ENCODE results near the gene NANOS1. TPM values are rescaled to one million over a fixed set of nuclear protein-coding genes. Genes with fewer than 3 reads are reported as not detected.

NANOS1 gene
- total and polyA plus RNA-seq, 2 experiments from 2014 or later, result under 0.01 to 0.15 TPM

- Histone ChIP-seq H3K4me2 (ENCODE audit: unreplicated experiment) (no peak overlapping the region), H3K27ac (no peak overlapping the region), H3K27me3 (replicated peaks; ENCODE audit: insufficient read depth) (no peaks in the 10 kb centered on the region), H4K20me1 (ENCODE audit: insufficient read depth) (peaks cover 13% of the 10 kb centered on the region; the same call in 1 of the 2 replicates), H3K4me3 (no peak overlapping the region), H3K9me3 (ENCODE audit: low read depth) (no peaks in the 10 kb centered on the region), H2AFZ (no peak overlapping the region), H3K36me3 (ENCODE audit: low read depth) (peaks cover 88% of the 10 kb centered on the region), H3K4me1 (ENCODE audit: insufficient read depth) (no peaks in the 10 kb centered on the region), H3K79me2 (ENCODE audit: insufficient read depth) (peaks cover 100% of the 10 kb centered on the region), H3F3A (ENCODE audit: insufficient read depth) (peaks cover 56% of the 10 kb centered on the region), H3K9ac (no peak overlapping the region), H3K9me2 (ENCODE audit: insufficient read depth) (no peaks in the 10 kb centered on the region)
- DNase-seq, result no peak
- 80 to 82% methylated on average over 11 of the region's 11 CpGs for WGBS, 2 experiments (ENCODE audit: low coverage in 1 of 2, low lambda C conversion rate in 2 of 2, missing lambda C conversion rate in 2 of 2)
- in situ Hi-C loops (cut with MboI), result no loop called here
- no peak for TF ChIP-seq EZH2 (IDR thresholded peaks at IDR 0.05; ENCODE audit: insufficient read depth, poor library complexity, severe bottlenecking)
- TF ChIP-seq EZH2phosphoT487 (IDR thresholded peaks at IDR 0.05; ENCODE audit: insufficient read depth, low read depth), result no peak
Measured at GRCh38 chr10:119058010-119058409, 28.5 kb downstream of the NANOS1 start.

DNA sequence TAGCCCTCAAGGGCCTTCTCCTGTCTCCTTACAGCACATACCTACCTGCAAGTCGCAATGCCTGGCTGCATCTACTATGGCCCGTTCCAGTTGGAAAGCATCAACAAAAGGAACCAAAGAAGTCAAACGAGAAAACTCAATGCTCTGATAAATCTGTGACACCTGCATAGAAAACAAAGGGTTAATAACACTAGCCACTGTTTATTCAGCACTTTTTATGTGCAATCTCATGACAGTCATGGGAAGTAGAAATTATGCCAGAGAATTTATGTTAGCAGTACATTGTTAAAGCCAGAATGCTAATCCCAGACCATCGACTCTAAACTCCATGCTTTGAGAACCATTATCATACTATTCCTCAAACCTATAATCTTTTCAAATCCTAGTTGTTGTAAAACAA, 30.0 kb downstream of the NANOS1 start:
- no peak overlapping the region for H2AFZ ChIP-seq
- H3F3A ChIP-seq (ENCODE audit: insufficient read depth), result peaks cover 67% of the 10 kb centered on the region
- 97% methylated on average over 4 of the region's 4 CpGs for WGBS, 2 experiments (ENCODE audit: low coverage in 1 of 2, low lambda C conversion rate in 2 of 2, missing lambda C conversion rate in 2 of 2)
- H3K9me2 ChIP-seq (ENCODE audit: insufficient read depth), result no peaks in the 10 kb centered on the region
- TF ChIP-seq EZH2phosphoT487 (IDR thresholded peaks at IDR 0.05; ENCODE audit: insufficient read depth, low read depth), result no peak
- TF ChIP-seq EZH2 (IDR thresholded peaks at IDR 0.05; ENCODE audit: insufficient read depth, poor library complexity, severe bottlenecking), result no peak
- H3K4me1 ChIP-seq (ENCODE audit: insufficient read depth), result no peaks in the 10 kb centered on the region
- no peaks in the 10 kb centered on the region for H3K9me3 ChIP-seq (ENCODE audit: low read depth)
- no peaks in the 10 kb centered on the region for H3K27me3 ChIP-seq (replicated peaks; ENCODE audit: insufficient read depth)
- peaks cover 94% of the 10 kb centered on the region for H3K36me3 ChIP-seq (ENCODE audit: low read depth)
- no peak overlapping the region for H3K4me3 ChIP-seq
- H3K27ac ChIP-seq, result no peak overlapping the region
- in situ Hi-C loops (cut with MboI), result no loop called here
- no peak for DNase-seq
- H3K79me2 ChIP-seq (ENCODE audit: insufficient read depth), result peaks cover 100% of the 10 kb centered on the region
- H3K4me2 ChIP-seq (ENCODE audit: unreplicated experiment), result no peak overlapping the region
- no peak overlapping the region for H3K9ac ChIP-seq
- H4K20me1 ChIP-seq (ENCODE audit: insufficient read depth), result peaks cover 13% of the 10 kb centered on the region; the same call in 1 of the 2 replicates

DNA sequence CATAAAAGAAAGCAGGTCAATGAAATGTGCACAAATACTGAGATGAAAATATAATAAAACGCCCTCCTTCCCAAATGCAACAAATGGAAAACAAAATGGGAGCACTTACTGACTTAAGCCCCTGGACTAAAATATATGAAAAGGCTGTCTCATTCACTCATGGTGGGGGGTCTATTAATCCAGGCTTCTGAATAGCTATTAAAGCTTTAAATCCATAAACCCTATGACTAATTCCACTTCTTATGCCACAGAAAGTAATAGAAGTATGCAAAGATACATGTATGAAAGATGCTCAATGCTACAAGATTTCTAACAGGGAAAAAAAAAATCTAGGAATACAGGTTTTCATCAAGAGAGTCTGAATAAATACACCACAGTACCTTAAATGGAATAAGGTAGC, 30.6 kb downstream of the NANOS1 start:
- in situ Hi-C loops (cut with MboI), result no loop called here
- H2AFZ ChIP-seq, result no peak overlapping the region
- TF ChIP-seq EZH2phosphoT487 (IDR thresholded peaks at IDR 0.05; ENCODE audit: insufficient read depth, low read depth) (no peak), EZH2 (IDR thresholded peaks at IDR 0.05; ENCODE audit: insufficient read depth, poor library complexity, severe bottlenecking) (no peak)
- no peaks in the 10 kb centered on the region for H3K9me3 ChIP-seq (ENCODE audit: low read depth)
- no peak overlapping the region for H3K4me2 ChIP-seq (ENCODE audit: unreplicated experiment)
- H3K27ac ChIP-seq, result no peak overlapping the region
- peaks cover 67% of the 10 kb centered on the region for H3F3A ChIP-seq (ENCODE audit: insufficient read depth)
- peaks cover 94% of the 10 kb centered on the region for H3K36me3 ChIP-seq (ENCODE audit: low read depth)
- H3K9ac ChIP-seq, result no peak overlapping the region
- no peaks in the 10 kb centered on the region for H3K9me2 ChIP-seq (ENCODE audit: insufficient read depth)
- no peak overlapping the region for H3K4me3 ChIP-seq
- H3K4me1 ChIP-seq (ENCODE audit: insufficient read depth), result no peaks in the 10 kb centered on the region
- peaks cover 100% of the 10 kb centered on the region for H3K79me2 ChIP-seq (ENCODE audit: insufficient read depth)
- H3K27me3 ChIP-seq (replicated peaks; ENCODE audit: insufficient read depth), result no peaks in the 10 kb centered on the region
- DNase-seq, result no peak
- WGBS, 2 experiments (ENCODE audit: low coverage in 1 of 2, low lambda C conversion rate in 2 of 2, missing lambda C conversion rate in 2 of 2), result 96 to 97% methylated on average over 1 of the region's 1 CpG
- peaks cover 13% of the 10 kb centered on the region; the same call in 1 of the 2 replicates for H4K20me1 ChIP-seq (ENCODE audit: insufficient read depth)

DNA sequence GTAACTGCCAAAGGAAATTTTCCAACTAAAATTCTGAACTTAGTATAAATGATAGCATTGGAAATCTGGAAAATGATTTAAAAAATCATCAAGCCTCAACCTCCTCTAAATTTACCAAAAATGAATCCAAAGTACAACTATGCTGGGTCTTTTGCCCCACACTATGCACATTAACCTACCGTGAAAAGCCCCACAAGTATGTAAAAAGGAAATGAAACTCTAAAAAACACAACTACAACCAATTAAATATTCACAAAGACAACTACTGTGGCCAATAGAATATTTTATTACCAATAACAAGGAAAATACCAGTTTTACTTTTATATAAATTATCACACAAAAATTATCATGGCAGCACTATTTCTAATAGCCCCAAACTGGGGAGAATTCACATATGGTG, 31.8 kb downstream of the NANOS1 start:
- H3K79me2 ChIP-seq (ENCODE audit: insufficient read depth), result peaks cover 100% of the 10 kb centered on the region
- TF ChIP-seq EZH2phosphoT487 (IDR thresholded peaks at IDR 0.05; ENCODE audit: insufficient read depth, low read depth), result no peak
- no peak for TF ChIP-seq EZH2 (IDR thresholded peaks at IDR 0.05; ENCODE audit: insufficient read depth, poor library complexity, severe bottlenecking)
- H3K9me2 ChIP-seq (ENCODE audit: insufficient read depth), result no peaks in the 10 kb centered on the region
- peaks cover 67% of the 10 kb centered on the region for H3F3A ChIP-seq (ENCODE audit: insufficient read depth)
- H3K4me2 ChIP-seq (ENCODE audit: unreplicated experiment), result no peak overlapping the region
- no peak overlapping the region for H2AFZ ChIP-seq
- no peaks in the 10 kb centered on the region for H3K4me1 ChIP-seq (ENCODE audit: insufficient read depth)
- no peak for DNase-seq
- H3K27me3 ChIP-seq (replicated peaks; ENCODE audit: insufficient read depth), result no peaks in the 10 kb centered on the region
- in situ Hi-C loops (cut with MboI), result no loop called here
- H3K27ac ChIP-seq, result no peak overlapping the region
- peaks cover 13% of the 10 kb centered on the region; the same call in 1 of the 2 replicates for H4K20me1 ChIP-seq (ENCODE audit: insufficient read depth)
- H3K9me3 ChIP-seq (ENCODE audit: low read depth), result no peaks in the 10 kb centered on the region
- no peak overlapping the region for H3K4me3 ChIP-seq
- peaks cover 89% of the 10 kb centered on the region for H3K36me3 ChIP-seq (ENCODE audit: low read depth)
- 92 to 97% methylated on average over 1 of the region's 1 CpG for WGBS, 2 experiments (ENCODE audit: low coverage in 1 of 2, low lambda C conversion rate in 2 of 2, missing lambda C conversion rate in 2 of 2)
- H3K9ac ChIP-seq, result no peak overlapping the region

GRCh38 chr10:119061926-119062325, 32.4 kb downstream of the NANOS1 start:
- Histone ChIP-seq H3K36me3 (ENCODE audit: low read depth) (peaks cover 87% of the 10 kb centered on the region), H3K79me2 (ENCODE audit: insufficient read depth) (peaks cover 100% of the 10 kb centered on the region)

More at GRCh38 chr10:119061926-119062325, 32.4 kb downstream of the NANOS1 start:
- Histone ChIP-seq H3K9me3 (ENCODE audit: low read depth) (no peaks in the 10 kb centered on the region), H3K9me2 (ENCODE audit: insufficient read depth) (no peaks in the 10 kb centered on the region), H3K27ac (no peak overlapping the region), H3K4me2 (ENCODE audit: unreplicated experiment) (no peak overlapping the region), H3K4me3 (no peak overlapping the region), H3K4me1 (ENCODE audit: insufficient read depth) (no peaks in the 10 kb centered on the region), H3K9ac (no peak overlapping the region), H3K27me3 (replicated peaks; ENCODE audit: insufficient read depth) (no peaks in the 10 kb centered on the region), H2AFZ (no peak overlapping the region), H4K20me1 (ENCODE audit: insufficient read depth) (peaks cover 13% of the 10 kb centered on the region; the same call in 1 of the 2 replicates), H3F3A (ENCODE audit: insufficient read depth) (peaks cover 63% of the 10 kb centered on the region)
- DNase-seq, result no peak
- in situ Hi-C loops (cut with MboI), result no loop called here
- no peak for TF ChIP-seq EZH2 (IDR thresholded peaks at IDR 0.05; ENCODE audit: insufficient read depth, poor library complexity, severe bottlenecking)
- TF ChIP-seq EZH2phosphoT487 (IDR thresholded peaks at IDR 0.05; ENCODE audit: insufficient read depth, low read depth), result no peak
- 96 to 98% methylated on average over 2 of the region's 2 CpGs for WGBS, 2 experiments (ENCODE audit: low coverage in 1 of 2, low lambda C conversion rate in 2 of 2, missing lambda C conversion rate in 2 of 2)

Data from GM23248 (cell line).